Gastroesophageal sphincter (tissue), 3 donors: ENCODE results near the gene TAF1B.

Source experiments
- CTCF ChIP-seq, 4 experiments: fragments of 200-600 bp in 2 of 4; fragments of 450-650 bp in 2 of 4; sonication (generic) in 1 of 4; IDR thresholded peaks; one replicate each; pipeline ENCODE4 v1.5.1; 2017 to 2019; ENCODE audit warnings: antibody characterized with exemption in 4 of 4, mild to moderate bottlenecking in 2 of 4, moderate library complexity in 2 of 4
- POLR2A ChIP-seq, 2 donors: fragments of 450-650 bp; IDR thresholded peaks; one replicate each; pipeline ENCODE4 v1.6.1; 2017; ENCODE audit warnings: antibody characterized with exemption in 2 of 2, mild to moderate bottlenecking in 2 of 2, moderate library complexity in 1 of 2
- POLR2AphosphoS5 ChIP-seq: sonication (generic); formaldehyde crosslinking; IDR thresholded peaks from one replicate; pipeline ENCODE4 v1.6.1; 2017; ENCODE audit warnings: antibody characterized with exemption

- no peak for TF ChIP-seq CTCF (IDR thresholded peaks at IDR 0.05)
- TF ChIP-seq POLR2A (IDR thresholded peaks at IDR 0.05): no peak
- TF ChIP-seq POLR2AphosphoS5: no peak
Observed at GRCh38 chr2:9824956-9825720, 18.1 kb upstream of the TAF1B start.
